ENCODE results near the gene A2M. TPM values are rescaled to one million over a fixed set of nuclear protein-coding genes. Genes with fewer than 3 reads are reported as not detected.

A2M gene
- total and polyA plus RNA-seq, 9 of the 15 experiments (the other 6 are each of a cell fraction or from before 2014, with no cell fraction given): 0.08 to 2.3 TPM; not detected in 7

- H3K9me1 ChIP-seq (ENCODE audit: control insufficient read depth, insufficient read depth, low read length): no peaks in the 10 kb centered on the region
- H3K36me3 ChIP-seq (ENCODE audit: control insufficient read depth, insufficient read depth, low read length): no peaks in the 10 kb centered on the region
- FAIRE-seq: no peak
- H3K27me3 ChIP-seq (ENCODE audit: control insufficient read depth in 2 of 2, insufficient read depth in 2 of 2, low read length in 2 of 2): peaks cover 0 to 2% of the 10 kb centered on the region in 2 experiments; a peak in 1 of 5 replicates
- H3K9me3 ChIP-seq (replicated peaks; ENCODE audit: control insufficient read depth, insufficient read depth, low read depth, low read length): no peaks in the 10 kb centered on the region
- TF ChIP-seq ZBTB12 (CRISPR knock-in tag; IDR thresholded peaks at IDR 0.05) (no peak), SIRT6 (IDR thresholded peaks at IDR 0.05; ENCODE audit: low read depth, low read length) (no peak), RBM14 (IDR thresholded peaks at IDR 0.05; ENCODE audit: borderline replicate concordance, insufficient read depth, low read depth, low read length) (no peak), PHF20 (IDR thresholded peaks at IDR 0.05; ENCODE audit: partially characterized antibody) (no peak), ZNF766 (CRISPR knock-in tag; conservative IDR thresholded peaks at IDR 0.05) (no peak), KLF1 (tag; IDR thresholded peaks at IDR 0.05) (no peak), ZNF584 (CRISPR knock-in tag; IDR thresholded peaks at IDR 0.05; ENCODE audit: low read depth) (no peak), CSDE1 (IDR thresholded peaks at IDR 0.05) (no peak), STAT5A (IDR thresholded peaks at IDR 0.05; ENCODE audit: borderline replicate concordance, low read length) (no peak), ATF2 (CRISPR knock-in tag; IDR thresholded peaks at IDR 0.05) (no peak), ZNF644 (tag; IDR thresholded peaks at IDR 0.05; ENCODE audit: low read depth) (no peak), SAFB (IDR thresholded peaks at IDR 0.05; ENCODE audit: borderline replicate concordance, low read depth, low read length) (no peak), KAT7 (CRISPR knock-in tag; IDR thresholded peaks at IDR 0.05; ENCODE audit: borderline replicate concordance) (no peak)
- TF ChIP-seq, protein P1, sequence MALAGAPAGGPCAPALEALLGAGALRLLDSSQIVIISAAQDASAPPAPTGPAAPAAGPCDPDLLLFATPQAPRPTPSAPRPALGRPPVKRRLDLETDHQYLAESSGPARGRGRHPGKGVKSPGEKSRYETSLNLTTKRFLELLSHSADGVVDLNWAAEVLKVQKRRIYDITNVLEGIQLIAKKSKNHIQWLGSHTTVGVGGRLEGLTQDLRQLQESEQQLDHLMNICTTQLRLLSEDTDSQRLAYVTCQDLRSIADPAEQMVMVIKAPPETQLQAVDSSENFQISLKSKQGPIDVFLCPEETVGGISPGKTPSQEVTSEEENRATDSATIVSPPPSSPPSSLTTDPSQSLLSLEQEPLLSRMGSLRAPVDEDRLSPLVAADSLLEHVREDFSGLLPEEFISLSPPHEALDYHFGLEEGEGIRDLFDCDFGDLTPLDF (CRISPR knock-in tag; IDR thresholded peaks at IDR 0.05): no peak
- TF ChIP-seq, protein P2, sequence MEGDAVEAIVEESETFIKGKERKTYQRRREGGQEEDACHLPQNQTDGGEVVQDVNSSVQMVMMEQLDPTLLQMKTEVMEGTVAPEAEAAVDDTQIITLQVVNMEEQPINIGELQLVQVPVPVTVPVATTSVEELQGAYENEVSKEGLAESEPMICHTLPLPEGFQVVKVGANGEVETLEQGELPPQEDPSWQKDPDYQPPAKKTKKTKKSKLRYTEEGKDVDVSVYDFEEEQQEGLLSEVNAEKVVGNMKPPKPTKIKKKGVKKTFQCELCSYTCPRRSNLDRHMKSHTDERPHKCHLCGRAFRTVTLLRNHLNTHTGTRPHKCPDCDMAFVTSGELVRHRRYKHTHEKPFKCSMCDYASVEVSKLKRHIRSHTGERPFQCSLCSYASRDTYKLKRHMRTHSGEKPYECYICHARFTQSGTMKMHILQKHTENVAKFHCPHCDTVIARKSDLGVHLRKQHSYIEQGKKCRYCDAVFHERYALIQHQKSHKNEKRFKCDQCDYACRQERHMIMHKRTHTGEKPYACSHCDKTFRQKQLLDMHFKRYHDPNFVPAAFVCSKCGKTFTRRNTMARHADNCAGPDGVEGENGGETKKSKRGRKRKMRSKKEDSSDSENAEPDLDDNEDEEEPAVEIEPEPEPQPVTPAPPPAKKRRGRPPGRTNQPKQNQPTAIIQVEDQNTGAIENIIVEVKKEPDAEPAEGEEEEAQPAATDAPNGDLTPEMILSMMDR (IDR thresholded peaks at IDR 0.05 in 2 of 3, conservative IDR thresholded peaks at IDR 0.05 in 1 of 3; ENCODE audit: insufficient read depth in 2 of 3, low read depth in 1 of 3, low read length in 3 of 3): no peak
- TF ChIP-seq, protein P3, sequence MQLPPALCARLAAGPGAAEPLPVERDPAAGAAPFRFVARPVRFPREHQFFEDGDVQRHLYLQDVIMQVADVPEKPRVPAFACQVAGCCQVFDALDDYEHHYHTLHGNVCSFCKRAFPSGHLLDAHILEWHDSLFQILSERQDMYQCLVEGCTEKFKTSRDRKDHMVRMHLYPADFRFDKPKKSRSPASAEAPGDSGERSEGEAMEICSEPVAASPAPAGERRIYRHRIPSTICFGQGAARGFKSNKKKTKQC (CRISPR knock-in tag; IDR thresholded peaks at IDR 0.05): no peak
- H3K79me2 ChIP-seq (ENCODE audit: control insufficient read depth, insufficient read depth, low read length): no peaks in the 10 kb centered on the region
- H3K4me3 ChIP-seq: no peak overlapping the region
- H4K20me1 ChIP-seq (replicated peaks; ENCODE audit: control insufficient read depth, insufficient read depth, low read length): no peaks in the 10 kb centered on the region
- DNase-seq (ENCODE audit: extremely low read depth in 1 of 4, low spot score in 3 of 4): no peak
- H3K4me1 ChIP-seq (replicated peaks in 1 of 2; ENCODE audit: control insufficient read depth in 2 of 2, insufficient read depth in 2 of 2, low read length in 2 of 2): no peaks in the 10 kb centered on the region
- H3K9ac ChIP-seq (ENCODE audit: insufficient read depth in 1 of 2, low read depth in 2 of 2, low read length in 2 of 2): no peak overlapping the region
- no peak overlapping the region for H3K4me2 ChIP-seq (ENCODE audit: insufficient read depth, low read length)
- ChIA-PET CTCF (ENCODE audit: low intra/inter-chr PET ratio) (no interaction called here), POLR2A (no interaction called here)
- no TSS peak for BruUV-seq (replicated peaks)
- in situ Hi-C loops (cut with MboI): no loop called here
- no peak overlapping the region for H3K27ac ChIP-seq (ENCODE audit: extremely low read depth, low read depth, low read length)
- H2AFZ ChIP-seq (ENCODE audit: low read depth, low read length): no peak overlapping the region
- intact Hi-C loops (cut with micrococcal nuclease): no loop called here
- ATAC-seq: no peak
Observed at GRCh38 chr12:9104767-9105423, 10.8 kb downstream of the A2M start.

Data from K562 (cell line).